WTC11 (cell line): ENCODE measurements around the gene OXSR1. TPM values are rescaled to one million over a fixed set of nuclear protein-coding genes. Genes with fewer than 3 reads are reported as not detected.

ENCODE experiments used
- ATAC-seq: fragments of 200-7000 bp; cut with Tn5 transposase; 2 replicates; pipeline ENCODE4 v1.10.0; 2021; ENCODE audit warnings: mild to moderate bottlenecking, moderate library complexity
- CTCF ChIA-PET: fragments of 300-600 bp; sonication (Branson Sonifier 250); formaldehyde crosslinking; loops from one replicate; lab custom pipeline; 2021; ENCODE audit warnings: antibody characterized with exemption; lab: Charles Lee
- POLR2A ChIA-PET: fragments of 350-600 bp; sonication (Branson Sonifier 250); formaldehyde crosslinking; loops from one replicate; lab custom pipeline; 2021; ENCODE audit warnings: antibody characterized with exemption; lab: Charles Lee
- DNase-seq: peaks from one replicate; pipeline ENCODE4 v3.0.0; 2021; ENCODE audit warnings: low spot score
- H3K27ac Mint-ChIP-seq: 2 replicates; pipeline ENCODE4 v1.8.0; 2021; ENCODE audit warnings: mixed read lengths
- H3K27me3 Mint-ChIP-seq: 2 replicates; pipeline ENCODE4 v1.8.0; 2021; ENCODE audit warnings: low read depth, mild to moderate bottlenecking, moderate library complexity, mixed read lengths
- H3K36me3 Mint-ChIP-seq: 2 replicates; pipeline ENCODE4 v1.8.0; 2021; ENCODE audit warnings: mixed read lengths
- H3K4me1 Mint-ChIP-seq: 2 replicates; pipeline ENCODE4 v1.8.0; 2022; ENCODE audit warnings: mixed read lengths
- H3K4me3 Mint-ChIP-seq: 2 replicates; pipeline ENCODE4 v1.8.0; 2021; ENCODE audit warnings: mild to moderate bottlenecking, moderate library complexity, mixed read lengths
- H3K9me3 Mint-ChIP-seq: 2 replicates; pipeline ENCODE4 v1.8.0; 2021; ENCODE audit warnings: mixed read lengths
- EMX1 ChIP-seq: fragments of 250-450 bp; sonication (Bioruptor Pico); IDR thresholded peaks from 2 replicates; pipeline ENCODE4 v1.8.0; 2021; ENCODE audit warnings: mild to moderate bottlenecking
- ESRRA ChIP-seq: sonication (generic); formaldehyde crosslinking; IDR thresholded peaks from 2 replicates; pipeline ENCODE4 v1.8.1; 2022; ENCODE audit warnings: mild to moderate bottlenecking, missing genetic modification reagents, borderline replicate concordance
- FOXJ3 ChIP-seq: sonication (generic); formaldehyde crosslinking; IDR thresholded peaks from 2 replicates; pipeline ENCODE4 v1.9.0; 2021; ENCODE audit warnings: missing genetic modification reagents, mild to moderate bottlenecking, borderline replicate concordance
- FOXK1 ChIP-seq: sonication (generic); formaldehyde crosslinking; IDR thresholded peaks from 2 replicates; pipeline ENCODE4 v1.8.0; 2022; ENCODE audit warnings: mild to moderate bottlenecking, moderate library complexity, missing genetic modification reagents
- GABPB1 ChIP-seq: sonication (generic); formaldehyde crosslinking; IDR thresholded peaks from 2 replicates; pipeline ENCODE4 v1.8.1; 2023; ENCODE audit warnings: mild to moderate bottlenecking, missing genetic modification reagents
- OVOL2 ChIP-seq: fragments of 250-450 bp; sonication (Bioruptor Pico); IDR thresholded peaks from 2 replicates; pipeline ENCODE4 v1.9.0; 2021; ENCODE audit warnings: mild to moderate bottlenecking, borderline replicate concordance
- SMAD3 ChIP-seq: sonication (generic); formaldehyde crosslinking; IDR thresholded peaks from 2 replicates; pipeline ENCODE4 v1.8.0; 2022; ENCODE audit warnings: missing genetic modification reagents, mild to moderate bottlenecking, borderline replicate concordance
- SMAD4 ChIP-seq: sonication (generic); formaldehyde crosslinking; IDR thresholded peaks from 2 replicates; pipeline ENCODE4 v1.8.0; 2022; ENCODE audit warnings: mild to moderate bottlenecking, missing genetic modification reagents
- ZNF263 ChIP-seq: sonication (generic); formaldehyde crosslinking; IDR thresholded peaks from 2 replicates; pipeline ENCODE4 v1.8.1; 2022; ENCODE audit warnings: low read depth, mild to moderate bottlenecking, moderate library complexity, missing genetic modification reagents
- ZNF317 ChIP-seq: sonication (generic); formaldehyde crosslinking; IDR thresholded peaks from 2 replicates; pipeline ENCODE4 v1.8.1; 2023; ENCODE audit warnings: low read depth, mild to moderate bottlenecking, moderate library complexity, missing genetic modification reagents, borderline replicate concordance
- total RNA-seq: library from RNA; stranded (reverse); gene quantifications from 3 replicates; pipeline ENCODE4 v1.2.3, GENCODE V29; 2021
- TF ChIP-seq, protein P1 (sequence below): sonication (generic); formaldehyde crosslinking; conservative IDR thresholded peaks from 2 replicates; pipeline ENCODE4 v1.8.1; 2022; ENCODE audit warnings: mild to moderate bottlenecking, missing genetic modification reagents
- TF ChIP-seq, protein P2 (sequence below): sonication (generic); formaldehyde crosslinking; IDR thresholded peaks from 2 replicates; pipeline ENCODE4 v1.8.1; 2023; ENCODE audit warnings: mild to moderate bottlenecking, missing genetic modification reagents, moderate library complexity
- TF ChIP-seq, protein P3 (sequence below): sonication (generic); formaldehyde crosslinking; IDR thresholded peaks from 2 replicates; pipeline ENCODE4 v1.8.0; 2022; ENCODE audit warnings: missing genetic modification reagents
- TF ChIP-seq, protein P4 (sequence below): fragments of 250-450 bp; sonication (Bioruptor Pico); IDR thresholded peaks from 2 replicates; pipeline ENCODE4 v1.9.0; 2021; ENCODE audit warnings: mild to moderate bottlenecking, borderline replicate concordance
- TF ChIP-seq, protein P5 (sequence below): sonication (generic); formaldehyde crosslinking; IDR thresholded peaks from 2 replicates; pipeline ENCODE4 v1.8.1; 2023; ENCODE audit warnings: mild to moderate bottlenecking, missing genetic modification reagents

The OXSR1 gene
- total RNA-seq, 1 experiment from 2014 or later, result 50.6 TPM

DNA sequence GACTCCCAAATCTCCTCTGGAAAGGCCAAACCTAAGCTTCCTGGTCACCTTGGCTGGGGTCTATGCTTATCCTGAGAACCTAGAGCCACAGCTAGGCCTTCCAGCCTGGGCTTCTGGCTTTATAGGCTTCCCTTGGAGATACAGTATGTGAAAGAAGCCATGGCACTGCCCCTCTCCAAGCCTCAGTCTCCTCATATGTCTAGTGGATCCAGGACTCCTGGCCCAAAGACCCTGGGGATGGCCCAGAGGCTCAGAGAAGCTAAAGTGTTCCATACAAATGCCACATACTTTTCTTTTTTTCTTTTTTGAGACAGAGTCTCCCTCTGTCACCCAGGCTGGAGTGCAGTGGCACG lies 37.1 kb upstream of the OXSR1 start (continued):
- TF ChIP-seq, protein P1, sequence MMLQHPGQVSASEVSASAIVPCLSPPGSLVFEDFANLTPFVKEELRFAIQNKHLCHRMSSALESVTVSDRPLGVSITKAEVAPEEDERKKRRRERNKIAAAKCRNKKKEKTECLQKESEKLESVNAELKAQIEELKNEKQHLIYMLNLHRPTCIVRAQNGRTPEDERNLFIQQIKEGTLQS (CRISPR knock-in tag), result no peak
- TF ChIP-seq SMAD3, result no peak
- no peak for TF ChIP-seq ZNF317 (CRISPR knock-in tag)
- no peak for TF ChIP-seq ESRRA (CRISPR knock-in tag)

DNA sequence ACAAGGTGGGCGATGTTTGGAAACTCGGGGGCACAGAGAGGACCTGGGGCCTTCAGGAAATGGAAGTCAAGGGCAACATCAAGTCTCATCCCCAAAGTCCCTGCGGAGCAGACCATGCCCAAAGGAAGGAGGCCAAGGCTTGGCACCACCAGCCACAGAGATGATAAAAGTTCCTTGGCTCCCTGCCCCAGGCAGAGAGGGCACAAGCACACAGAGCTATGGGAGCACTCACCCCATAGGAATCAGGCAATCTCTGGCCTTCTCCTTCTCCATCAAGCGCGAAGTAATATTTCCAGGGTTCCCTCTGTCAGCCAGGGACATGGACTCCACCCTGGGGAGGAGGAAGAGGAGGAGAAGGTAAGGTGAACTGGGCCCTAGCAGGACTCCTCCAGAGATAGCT lies 36.3 kb upstream of the OXSR1 start:
- CTCF ChIA-PET, result no interaction called here
- ATAC-seq (no peak), DNase-seq (no peak)
- POLR2A ChIA-PET, result no interaction called here
- Mint-ChIP-seq H3K9me3 (no peaks in the 10 kb centered on the region), H3K36me3 (peaks cover 51% of the 10 kb centered on the region), H3K4me1 (no peaks in the 10 kb centered on the region), H3K27ac (no peak overlapping the region), H3K4me3 (no peak overlapping the region), H3K27me3 (no peaks in the 10 kb centered on the region)
- TF ChIP-seq, protein P2, sequence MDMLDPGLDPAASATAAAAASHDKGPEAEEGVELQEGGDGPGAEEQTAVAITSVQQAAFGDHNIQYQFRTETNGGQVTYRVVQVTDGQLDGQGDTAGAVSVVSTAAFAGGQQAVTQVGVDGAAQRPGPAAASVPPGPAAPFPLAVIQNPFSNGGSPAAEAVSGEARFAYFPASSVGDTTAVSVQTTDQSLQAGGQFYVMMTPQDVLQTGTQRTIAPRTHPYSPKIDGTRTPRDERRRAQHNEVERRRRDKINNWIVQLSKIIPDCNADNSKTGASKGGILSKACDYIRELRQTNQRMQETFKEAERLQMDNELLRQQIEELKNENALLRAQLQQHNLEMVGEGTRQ (CRISPR knock-in tag), result no peak
- no peak for TF ChIP-seq FOXK1 (CRISPR knock-in tag)
- no peak for TF ChIP-seq ESRRA (CRISPR knock-in tag)
- TF ChIP-seq GABPB1, result no peak
- no peak for TF ChIP-seq OVOL2 (CRISPR knock-in tag)
- TF ChIP-seq, protein P3, sequence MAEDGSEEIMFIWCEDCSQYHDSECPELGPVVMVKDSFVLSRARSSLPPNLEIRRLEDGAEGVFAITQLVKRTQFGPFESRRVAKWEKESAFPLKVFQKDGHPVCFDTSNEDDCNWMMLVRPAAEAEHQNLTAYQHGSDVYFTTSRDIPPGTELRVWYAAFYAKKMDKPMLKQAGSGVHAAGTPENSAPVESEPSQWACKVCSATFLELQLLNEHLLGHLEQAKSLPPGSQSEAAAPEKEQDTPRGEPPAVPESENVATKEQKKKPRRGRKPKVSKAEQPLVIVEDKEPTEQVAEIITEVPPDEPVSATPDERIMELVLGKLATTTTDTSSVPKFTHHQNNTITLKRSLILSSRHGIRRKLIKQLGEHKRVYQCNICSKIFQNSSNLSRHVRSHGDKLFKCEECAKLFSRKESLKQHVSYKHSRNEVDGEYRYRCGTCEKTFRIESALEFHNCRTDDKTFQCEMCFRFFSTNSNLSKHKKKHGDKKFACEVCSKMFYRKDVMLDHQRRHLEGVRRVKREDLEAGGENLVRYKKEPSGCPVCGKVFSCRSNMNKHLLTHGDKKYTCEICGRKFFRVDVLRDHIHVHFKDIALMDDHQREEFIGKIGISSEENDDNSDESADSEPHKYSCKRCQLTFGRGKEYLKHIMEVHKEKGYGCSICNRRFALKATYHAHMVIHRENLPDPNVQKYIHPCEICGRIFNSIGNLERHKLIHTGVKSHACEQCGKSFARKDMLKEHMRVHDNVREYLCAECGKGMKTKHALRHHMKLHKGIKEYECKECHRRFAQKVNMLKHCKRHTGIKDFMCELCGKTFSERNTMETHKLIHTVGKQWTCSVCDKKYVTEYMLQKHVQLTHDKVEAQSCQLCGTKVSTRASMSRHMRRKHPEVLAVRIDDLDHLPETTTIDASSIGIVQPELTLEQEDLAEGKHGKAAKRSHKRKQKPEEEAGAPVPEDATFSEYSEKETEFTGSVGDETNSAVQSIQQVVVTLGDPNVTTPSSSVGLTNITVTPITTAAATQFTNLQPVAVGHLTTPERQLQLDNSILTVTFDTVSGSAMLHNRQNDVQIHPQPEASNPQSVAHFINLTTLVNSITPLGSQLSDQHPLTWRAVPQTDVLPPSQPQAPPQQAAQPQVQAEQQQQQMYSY (CRISPR knock-in tag), result no peak
- TF ChIP-seq EMX1 (CRISPR knock-in tag), result no peak

DNA sequence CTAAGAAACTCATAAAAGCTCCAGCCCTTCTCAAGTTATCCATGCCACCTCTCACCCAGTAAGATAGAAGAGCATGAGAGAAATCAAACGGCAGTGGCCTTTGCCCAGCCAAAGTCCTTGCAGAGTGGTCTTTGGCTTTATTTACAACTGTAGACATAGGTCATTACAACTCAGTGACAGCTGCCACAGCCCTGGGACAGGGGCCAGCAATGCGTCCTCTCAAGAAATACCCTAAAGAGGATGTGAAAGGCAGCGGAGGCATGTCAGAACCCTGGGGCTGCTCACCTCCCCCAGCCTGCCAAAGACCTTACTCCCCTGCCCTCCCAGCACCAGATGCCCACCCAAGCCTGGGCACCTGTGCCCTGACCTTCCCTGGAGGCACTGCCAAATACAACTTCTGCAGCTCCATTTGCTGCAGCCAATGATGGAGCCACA lies 34.7 kb upstream of the OXSR1 start:
- Mint-ChIP-seq H3K4me3 (no peak overlapping the region), H3K27me3 (no peaks in the 10 kb centered on the region), H3K9me3 (no peaks in the 10 kb centered on the region), H3K36me3 (peaks cover 50% of the 10 kb centered on the region), H3K27ac (no peak overlapping the region), H3K4me1 (peaks cover 8% of the 10 kb centered on the region)
- no peak for ATAC-seq
- no peak for TF ChIP-seq FOXJ3 (CRISPR knock-in tag)
- TF ChIP-seq, protein P4, sequence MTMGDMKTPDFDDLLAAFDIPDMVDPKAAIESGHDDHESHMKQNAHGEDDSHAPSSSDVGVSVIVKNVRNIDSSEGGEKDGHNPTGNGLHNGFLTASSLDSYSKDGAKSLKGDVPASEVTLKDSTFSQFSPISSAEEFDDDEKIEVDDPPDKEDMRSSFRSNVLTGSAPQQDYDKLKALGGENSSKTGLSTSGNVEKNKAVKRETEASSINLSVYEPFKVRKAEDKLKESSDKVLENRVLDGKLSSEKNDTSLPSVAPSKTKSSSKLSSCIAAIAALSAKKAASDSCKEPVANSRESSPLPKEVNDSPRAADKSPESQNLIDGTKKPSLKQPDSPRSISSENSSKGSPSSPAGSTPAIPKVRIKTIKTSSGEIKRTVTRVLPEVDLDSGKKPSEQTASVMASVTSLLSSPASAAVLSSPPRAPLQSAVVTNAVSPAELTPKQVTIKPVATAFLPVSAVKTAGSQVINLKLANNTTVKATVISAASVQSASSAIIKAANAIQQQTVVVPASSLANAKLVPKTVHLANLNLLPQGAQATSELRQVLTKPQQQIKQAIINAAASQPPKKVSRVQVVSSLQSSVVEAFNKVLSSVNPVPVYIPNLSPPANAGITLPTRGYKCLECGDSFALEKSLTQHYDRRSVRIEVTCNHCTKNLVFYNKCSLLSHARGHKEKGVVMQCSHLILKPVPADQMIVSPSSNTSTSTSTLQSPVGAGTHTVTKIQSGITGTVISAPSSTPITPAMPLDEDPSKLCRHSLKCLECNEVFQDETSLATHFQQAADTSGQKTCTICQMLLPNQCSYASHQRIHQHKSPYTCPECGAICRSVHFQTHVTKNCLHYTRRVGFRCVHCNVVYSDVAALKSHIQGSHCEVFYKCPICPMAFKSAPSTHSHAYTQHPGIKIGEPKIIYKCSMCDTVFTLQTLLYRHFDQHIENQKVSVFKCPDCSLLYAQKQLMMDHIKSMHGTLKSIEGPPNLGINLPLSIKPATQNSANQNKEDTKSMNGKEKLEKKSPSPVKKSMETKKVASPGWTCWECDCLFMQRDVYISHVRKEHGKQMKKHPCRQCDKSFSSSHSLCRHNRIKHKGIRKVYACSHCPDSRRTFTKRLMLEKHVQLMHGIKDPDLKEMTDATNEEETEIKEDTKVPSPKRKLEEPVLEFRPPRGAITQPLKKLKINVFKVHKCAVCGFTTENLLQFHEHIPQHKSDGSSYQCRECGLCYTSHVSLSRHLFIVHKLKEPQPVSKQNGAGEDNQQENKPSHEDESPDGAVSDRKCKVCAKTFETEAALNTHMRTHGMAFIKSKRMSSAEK (CRISPR knock-in tag), result no peak
- TF ChIP-seq ZNF263, result no peak
- no peak for TF ChIP-seq SMAD4 (CRISPR knock-in tag)
- TF ChIP-seq, protein P5, sequence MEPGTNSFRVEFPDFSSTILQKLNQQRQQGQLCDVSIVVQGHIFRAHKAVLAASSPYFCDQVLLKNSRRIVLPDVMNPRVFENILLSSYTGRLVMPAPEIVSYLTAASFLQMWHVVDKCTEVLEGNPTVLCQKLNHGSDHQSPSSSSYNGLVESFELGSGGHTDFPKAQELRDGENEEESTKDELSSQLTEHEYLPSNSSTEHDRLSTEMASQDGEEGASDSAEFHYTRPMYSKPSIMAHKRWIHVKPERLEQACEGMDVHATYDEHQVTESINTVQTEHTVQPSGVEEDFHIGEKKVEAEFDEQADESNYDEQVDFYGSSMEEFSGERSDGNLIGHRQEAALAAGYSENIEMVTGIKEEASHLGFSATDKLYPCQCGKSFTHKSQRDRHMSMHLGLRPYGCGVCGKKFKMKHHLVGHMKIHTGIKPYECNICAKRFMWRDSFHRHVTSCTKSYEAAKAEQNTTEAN (CRISPR knock-in tag), result no peak
- ChIA-PET POLR2A (no interaction called here), CTCF (interaction anchor here (1.1 kb wide), 1 partner anchor 28 kb away, joined by 3 read pairs; no protein-coding TSS in a partner anchor)
- DNase-seq, result no peak
